H9 (cell line): Measurements from ENCODE around the gene SORCS2. TPM values are rescaled to one million over a fixed set of nuclear protein-coding genes. Genes with fewer than 3 reads are reported as not detected.

Experiments
- DNase-seq: peaks from one replicate; pipeline ENCODE4 v3.0.0-alpha.2; 2017
- H2AFZ ChIP-seq: one replicate; pipeline ENCODE4 v1.6.1; 2013; ENCODE audit warnings: mild to moderate bottlenecking, low read length, control low read depth, moderate library complexity
- H2AK5ac ChIP-seq: 2 replicates; pipeline ENCODE4 v1.6.1; 2013; ENCODE audit warnings: low read length, control low read depth, mixed read lengths; ENCODE audit not compliant: insufficient read length
- H2BK120ac ChIP-seq: one replicate; pipeline ENCODE4 v1.6.1; 2013; ENCODE audit warnings: low read depth, mild to moderate bottlenecking, low read length, control low read depth, inconsistent platforms; ENCODE audit not compliant: poor library complexity, severe bottlenecking
- H2BK12ac ChIP-seq: 2 replicates; pipeline ENCODE4 v1.6.1; 2013; ENCODE audit warnings: low read length, control low read depth, mixed read lengths, low read depth; ENCODE audit not compliant: insufficient read length
- H2BK15ac ChIP-seq: 2 replicates; pipeline ENCODE4 v1.6.1; 2013; ENCODE audit warnings: low read depth, low read length, control low read depth
- H2BK20ac ChIP-seq: one replicate; pipeline ENCODE4 v1.6.1; 2013; ENCODE audit warnings: low read depth, mild to moderate bottlenecking, low read length, control low read depth, inconsistent platforms; ENCODE audit not compliant: poor library complexity, severe bottlenecking
- H2BK5ac ChIP-seq: 2 replicates; pipeline ENCODE4 v1.6.1; 2013; ENCODE audit warnings: low read length, control low read depth, mixed read lengths; ENCODE audit not compliant: insufficient read length
- H3K14ac ChIP-seq: 2 replicates; pipeline ENCODE4 v1.6.1; 2013; ENCODE audit warnings: low read length, control low read depth; ENCODE audit not compliant: insufficient read depth
- H3K18ac ChIP-seq: 2 replicates; pipeline ENCODE4 v1.6.1; 2013; ENCODE audit warnings: low read depth, mild to moderate bottlenecking, mixed read lengths, low read length, control low read depth; ENCODE audit not compliant: insufficient read length
- H3K23ac ChIP-seq: 2 replicates; pipeline ENCODE4 v1.6.1; 2013; ENCODE audit warnings: low read length, control low read depth, mixed read lengths, low read depth; ENCODE audit not compliant: insufficient read length
- H3K23me2 ChIP-seq: 2 replicates; pipeline ENCODE4 v1.6.1; 2013; ENCODE audit warnings: low read depth, mild to moderate bottlenecking, mixed read lengths, low read length, control low read depth; ENCODE audit not compliant: insufficient read length, poor library complexity, severe bottlenecking
- H3K27ac ChIP-seq: 2 replicates; pipeline ENCODE4 v1.5.1; 2013; ENCODE audit warnings: low read length, control low read depth, mixed read lengths, low read depth; ENCODE audit not compliant: insufficient read length
- H3K27me3 ChIP-seq: 2 replicates; pipeline ENCODE4 v1.6.1; 2013; ENCODE audit warnings: low read length, control low read depth, inconsistent platforms; ENCODE audit not compliant: insufficient read depth
- H3K4ac ChIP-seq: 2 replicates; pipeline ENCODE4 v1.6.1; 2013; ENCODE audit warnings: low read depth, mild to moderate bottlenecking, control low read depth, inconsistent platforms, low read length, moderate library complexity
- H3K4me1 ChIP-seq: 2 replicates; pipeline ENCODE4 v1.6.1; 2013; ENCODE audit warnings: low read length, control low read depth, inconsistent platforms; ENCODE audit not compliant: insufficient read depth
- H3K4me2 ChIP-seq: 2 replicates; pipeline ENCODE4 v1.6.1; 2013; ENCODE audit warnings: low read length, control low read depth, mixed read lengths; ENCODE audit not compliant: insufficient read length, insufficient read depth
- H3K56ac ChIP-seq: 2 replicates; pipeline ENCODE4 v1.6.1; 2013; ENCODE audit warnings: low read depth, mild to moderate bottlenecking, mixed read lengths, low read length, control low read depth; ENCODE audit not compliant: insufficient read length
- H3K79me1 ChIP-seq: 2 replicates; pipeline ENCODE4 v1.6.1; 2013; ENCODE audit warnings: low read depth, mild to moderate bottlenecking, moderate library complexity, low read length, control low read depth, inconsistent platforms; ENCODE audit not compliant: insufficient read depth, poor library complexity, severe bottlenecking
- H3K79me2 ChIP-seq: 2 replicates; pipeline ENCODE4 v1.6.1; 2013; ENCODE audit warnings: low read length, control low read depth, inconsistent platforms; ENCODE audit not compliant: insufficient read depth
- H3K9ac ChIP-seq: 2 replicates; pipeline ENCODE4 v1.6.1; 2013; ENCODE audit warnings: low read length, control low read depth, mixed read lengths; ENCODE audit not compliant: insufficient read length; ENCODE audit errors: extremely low read depth
- H3K9me3 ChIP-seq: one replicate; pipeline ENCODE4 v1.6.1; 2013; ENCODE audit warnings: low read depth, low read length, inconsistent platforms; ENCODE audit not compliant: control insufficient read depth
- H3T11ph ChIP-seq: one replicate; pipeline ENCODE4 v1.6.1; 2013; ENCODE audit warnings: mild to moderate bottlenecking, low read length, control low read depth, inconsistent platforms
- H4K20me1 ChIP-seq: one replicate; pipeline ENCODE4 v1.6.1; 2013; ENCODE audit not compliant: control insufficient read depth, insufficient read length, insufficient read depth
- H4K5ac ChIP-seq: 2 replicates; pipeline ENCODE4 v1.6.1; 2013; ENCODE audit warnings: low read depth, mild to moderate bottlenecking, mixed read lengths, low read length, control low read depth; ENCODE audit not compliant: insufficient read length
- H4K8ac ChIP-seq: replicated peaks from 2 replicates; pipeline ENCODE4 v1.6.1; 2013; ENCODE audit warnings: low read length, control low read depth, mixed read lengths, low read depth; ENCODE audit not compliant: insufficient read length
- H4K91ac ChIP-seq: 2 replicates; pipeline ENCODE4 v1.6.1; 2013; ENCODE audit warnings: low read depth, mild to moderate bottlenecking, moderate library complexity, mixed read lengths, low read length, control low read depth; ENCODE audit not compliant: insufficient read length
- H3K27ac Mint-ChIP-seq, 3 experiments: 2 replicates in 2 of 3; 3 replicates in 1 of 3; pipeline ENCODE4 v1.8.0; 2020 to 2021; ENCODE audit warnings: mixed read lengths in 3 of 3, mild to moderate bottlenecking in 1 of 3, moderate library complexity in 1 of 3
- H3K27me3 Mint-ChIP-seq: 2 replicates; pipeline ENCODE4 v1.8.0; 2021; ENCODE audit warnings: low read depth, mild to moderate bottlenecking, moderate library complexity, mixed read lengths
- H3K36me3 Mint-ChIP-seq, 3 experiments: 2 replicates in 2 of 3; 3 replicates in 1 of 3; pipeline ENCODE4 v1.8.0; 2020 to 2021; ENCODE audit warnings: low read depth in 3 of 3, mixed read lengths in 3 of 3; ENCODE audit not compliant: insufficient read depth in 1 of 3
- H3K4me1 Mint-ChIP-seq, 2 experiments: 2 replicates each; pipeline ENCODE4 v1.8.0; 2020; ENCODE audit warnings: mixed read lengths in 2 of 2
- H3K4me3 Mint-ChIP-seq, 2 experiments: 2 replicates in 1 of 2; 3 replicates in 1 of 2; pipeline ENCODE4 v1.8.0; 2020 to 2021; ENCODE audit warnings: mild to moderate bottlenecking in 2 of 2, mixed read lengths in 2 of 2, moderate library complexity in 1 of 2
- H3K9me3 Mint-ChIP-seq, 2 experiments: 2 replicates in 1 of 2; 3 replicates in 1 of 2; pipeline ENCODE4 v1.8.0; 2020; ENCODE audit warnings: mild to moderate bottlenecking in 2 of 2, mixed read lengths in 2 of 2, moderate library complexity in 1 of 2
- WGBS: extraction: QIAGEN DNeasy Blood & Tissue Kit; methylation state at CpG from one replicate; pipeline ENCODE4 v1.1.7; 2013; ENCODE audit warnings: missing lambda C conversion rate, low lambda C conversion rate, mixed read lengths; ENCODE audit not compliant: insufficient read length; ENCODE audit errors: extremely low coverage; 5-methylcytosine and 5-hydroxymethylcytosine counted together
- total RNA-seq: library from RNA; stranded (reverse); gene quantifications from 2 replicates; pipeline ENCODE4 v1.2.1, GENCODE V29; 2021
- TF ChIP-seq, protein P1 (sequence below): fragments of 200-600 bp; sonication (generic); conservative IDR thresholded peaks from 3 replicates; pipeline ENCODE4 v1.8.0; 2021; ENCODE audit warnings: antibody characterized with exemption, mild to moderate bottlenecking

The SORCS2 gene
- total RNA-seq, 1 experiment from 2014 or later = 0.57 TPM

DNA sequence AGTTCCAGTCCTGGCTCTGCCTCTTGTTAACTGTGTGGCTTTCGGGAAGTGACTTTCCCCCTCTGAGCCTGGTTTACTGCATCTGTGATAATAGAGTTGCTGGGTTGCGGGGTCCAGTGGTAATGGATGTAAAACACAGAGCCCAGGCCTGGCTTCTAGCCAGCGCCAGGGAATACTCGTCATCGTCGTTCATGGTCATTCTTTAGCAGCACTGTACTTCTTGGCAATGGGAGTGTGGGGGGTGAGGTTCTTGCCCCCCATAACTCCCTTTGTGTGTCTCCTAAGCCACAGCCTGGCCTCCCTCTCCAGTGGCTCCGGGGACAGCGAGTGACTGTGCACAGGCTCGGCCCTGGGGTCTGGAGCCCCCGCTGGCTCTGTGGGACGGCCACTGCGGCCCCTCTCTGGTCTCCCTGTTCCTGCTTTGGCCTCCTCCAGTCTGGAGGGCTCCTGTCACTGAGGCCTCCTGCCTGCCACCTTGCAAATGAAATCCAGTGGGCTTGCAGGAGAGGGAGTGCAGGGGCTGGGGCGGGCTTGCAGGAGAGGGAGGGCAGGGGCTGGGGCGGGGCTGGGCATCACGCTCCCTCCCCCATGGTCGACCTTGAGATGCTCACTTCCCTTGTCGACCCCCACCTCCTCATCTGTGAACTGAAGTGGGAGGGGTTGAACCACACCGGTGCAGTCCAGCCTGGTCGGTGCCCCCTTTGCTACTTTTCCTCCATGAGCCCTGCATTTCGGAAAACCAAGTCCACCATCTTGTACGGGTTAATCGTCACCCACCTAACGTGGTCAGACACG is 229.2 kb downstream of the SORCS2 start:
- H3K79me2 ChIP-seq = no peaks in the 10 kb centered on the region
- H3K9me3 Mint-ChIP-seq = peaks cover 8 to 14% of the 10 kb centered on the region in 2 experiments
- H4K5ac ChIP-seq = no peak overlapping the region
- H3K14ac ChIP-seq = no peak overlapping the region; the same call in 1 of the 2 replicates
- H3K79me1 ChIP-seq = no peaks in the 10 kb centered on the region
- no peak overlapping the region for H2AK5ac ChIP-seq
- H3K27me3 ChIP-seq = peaks cover 2% of the 10 kb centered on the region; the same call in 1 of the 2 replicates
- no peak overlapping the region for H3K23ac ChIP-seq
- peaks cover 0 to 8% (median 0%) of the 10 kb centered on the region in 3 experiments; a peak in 1 of 7 replicates for H3K36me3 Mint-ChIP-seq
- H3K9me3 ChIP-seq = no peaks in the 10 kb centered on the region
- no peak overlapping the region for H2BK15ac ChIP-seq
- no peak overlapping the region for H3K9ac ChIP-seq
- no peak overlapping the region for H3K18ac ChIP-seq
- H2BK20ac ChIP-seq = no peak overlapping the region
- peaks cover 50% of the 10 kb centered on the region for H3K27me3 Mint-ChIP-seq
- TF ChIP-seq, protein P1, sequence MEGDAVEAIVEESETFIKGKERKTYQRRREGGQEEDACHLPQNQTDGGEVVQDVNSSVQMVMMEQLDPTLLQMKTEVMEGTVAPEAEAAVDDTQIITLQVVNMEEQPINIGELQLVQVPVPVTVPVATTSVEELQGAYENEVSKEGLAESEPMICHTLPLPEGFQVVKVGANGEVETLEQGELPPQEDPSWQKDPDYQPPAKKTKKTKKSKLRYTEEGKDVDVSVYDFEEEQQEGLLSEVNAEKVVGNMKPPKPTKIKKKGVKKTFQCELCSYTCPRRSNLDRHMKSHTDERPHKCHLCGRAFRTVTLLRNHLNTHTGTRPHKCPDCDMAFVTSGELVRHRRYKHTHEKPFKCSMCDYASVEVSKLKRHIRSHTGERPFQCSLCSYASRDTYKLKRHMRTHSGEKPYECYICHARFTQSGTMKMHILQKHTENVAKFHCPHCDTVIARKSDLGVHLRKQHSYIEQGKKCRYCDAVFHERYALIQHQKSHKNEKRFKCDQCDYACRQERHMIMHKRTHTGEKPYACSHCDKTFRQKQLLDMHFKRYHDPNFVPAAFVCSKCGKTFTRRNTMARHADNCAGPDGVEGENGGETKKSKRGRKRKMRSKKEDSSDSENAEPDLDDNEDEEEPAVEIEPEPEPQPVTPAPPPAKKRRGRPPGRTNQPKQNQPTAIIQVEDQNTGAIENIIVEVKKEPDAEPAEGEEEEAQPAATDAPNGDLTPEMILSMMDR = no peak
- H3K4me1 Mint-ChIP-seq = peaks cover 5 to 10% of the 10 kb centered on the region in 2 experiments
- DNase-seq = peak; percentile 15
- no peak overlapping the region for H2BK120ac ChIP-seq
- no peaks in the 10 kb centered on the region for H3K4me1 ChIP-seq
- H4K8ac ChIP-seq = no peak overlapping the region
- no peak overlapping the region for H4K91ac ChIP-seq
- H3K4ac ChIP-seq = no peak overlapping the region
- no peak overlapping the region for H3K27ac Mint-ChIP-seq
- no peak overlapping the region for H2BK12ac ChIP-seq
- no peak overlapping the region for H2AFZ ChIP-seq
- H2BK5ac ChIP-seq = no peak overlapping the region
- WGBS = no CpG with 5 or more reads among the region's 24 CpGs
- no peaks in the 10 kb centered on the region for H4K20me1 ChIP-seq
- no peak overlapping the region for H3K27ac ChIP-seq
- H3K4me2 ChIP-seq = no peak overlapping the region
- no peak overlapping the region for H3K56ac ChIP-seq
- H3K4me3 Mint-ChIP-seq = no peak overlapping the region
- no peak overlapping the region for H3T11ph ChIP-seq
- peaks cover 3% of the 10 kb centered on the region for H3K23me2 ChIP-seq
